Vagina (tissue), 2 donors: ENCODE data around the gene LRCH1. TPM values are rescaled to one million over a fixed set of nuclear protein-coding genes. Genes with fewer than 3 reads are reported as not detected.

Experiments used
- DNase-seq, 2 donors: peaks; one replicate each; pipeline ENCODE4 v3.0.0-alpha.2; 2017; ENCODE audit errors: extremely low spot score in 2 of 2
- H3K27ac ChIP-seq: fragments of 200-600 bp; sonication (generic); one replicate; pipeline ENCODE4 v1.5.1; 2019
- H3K27me3 ChIP-seq: fragments of 200-600 bp; sonication (generic); one replicate; pipeline ENCODE4 v1.5.1; 2019
- H3K36me3 ChIP-seq, 2 donors: fragments of 200-600 bp; sonication (generic); one replicate each; pipeline ENCODE4 v1.5.1; 2017 to 2019
- H3K4me1 ChIP-seq: fragments of 200-600 bp; sonication (generic); one replicate; pipeline ENCODE4 v1.5.1; 2019
- H3K4me3 ChIP-seq, 2 donors: fragments of 200-600 bp; sonication (generic); 1 replicate in 1 of 2; 2 replicates in 1 of 2; pipeline ENCODE4 v1.5.1; 2016 to 2019
- H3K9me3 ChIP-seq: fragments of 200-600 bp; sonication (generic); one replicate; pipeline ENCODE4 v1.5.1; 2019
- POLR2A ChIP-seq, 2 donors: fragments of 450-650 bp; IDR thresholded peaks; one replicate each; pipeline ENCODE4 v1.6.1; 2017; ENCODE audit warnings: antibody characterized with exemption in 2 of 2, mild to moderate bottlenecking in 2 of 2, moderate library complexity in 2 of 2
- POLR2AphosphoS5 ChIP-seq, 2 donors: sonication (generic); formaldehyde crosslinking; IDR thresholded peaks; one replicate each; pipeline ENCODE4 v1.9.0; 2017; ENCODE audit warnings: antibody characterized with exemption in 2 of 2, mild to moderate bottlenecking in 2 of 2, low read depth in 1 of 2; ENCODE audit not compliant: insufficient read depth in 1 of 2
- intact Hi-C: fragments of 100-400 bp; cut with DNase I; formaldehyde crosslinking; loops from one replicate; pipeline ENCODE4 v1.15.1; 2023
- total RNA-seq: library from RNA; depleted of rRNA; stranded (reverse); fragments of >200 nt; gene quantifications from one replicate; pipeline ENCODE4 v1.2.3, GENCODE V29; 2016
- TF ChIP-seq, protein P1 (sequence below), 3 experiments: fragments of 450-650 bp in 2 of 3; fragments of 200-600 bp in 1 of 3; sonication (generic) in 1 of 3; IDR thresholded peaks; one replicate each; pipeline ENCODE4 v1.5.1; 2017 to 2019; ENCODE audit warnings: antibody characterized with exemption in 3 of 3, mild to moderate bottlenecking in 2 of 3, moderate library complexity in 2 of 3

The LRCH1 gene
- total RNA-seq, 1 donor from 2014 or later: 21.4 TPM

DNA sequence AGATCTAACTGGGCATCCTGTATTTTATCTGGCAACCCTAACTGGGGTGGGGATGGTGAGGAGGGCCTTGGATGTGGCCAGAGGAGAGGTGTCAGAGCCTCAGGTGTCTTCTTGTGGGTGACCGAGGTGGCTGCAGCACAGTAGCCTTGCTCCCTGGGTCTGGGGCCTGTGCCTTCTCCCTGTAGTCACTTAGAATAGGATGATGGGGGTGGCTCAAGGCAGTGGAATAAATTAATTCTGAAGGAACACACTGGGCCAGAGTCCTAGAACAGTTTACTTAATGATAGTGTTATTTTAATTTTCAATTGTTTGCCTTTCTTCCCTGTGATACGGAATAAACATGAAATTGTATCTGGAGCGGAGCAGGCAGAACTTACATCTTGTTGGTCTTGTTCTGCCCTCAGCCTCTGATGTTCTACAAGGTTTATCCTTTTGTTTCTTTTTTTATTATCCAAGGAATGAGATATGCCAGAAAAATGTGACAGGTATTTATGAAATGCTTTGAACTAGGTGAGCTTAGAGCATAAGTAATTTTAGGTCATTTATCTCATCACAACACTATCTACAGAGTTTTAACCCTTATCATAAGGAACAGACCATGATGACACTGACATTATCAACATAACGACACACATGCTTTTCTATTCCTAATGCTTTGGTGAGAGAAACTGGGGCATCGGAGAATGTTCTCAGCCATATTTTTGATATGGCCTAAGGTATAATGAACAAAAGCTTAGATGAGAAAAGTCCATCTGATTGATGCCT, 51.4 kb downstream of the LRCH1 start:
- Histone ChIP-seq H3K27ac (peak overlapping the region; percentile 59), H3K4me3 (no peak overlapping the region), H3K9me3 (no peaks in the 10 kb centered on the region), H3K36me3 (no peaks in the 10 kb centered on the region), H3K4me1 (peaks cover 84% of the 10 kb centered on the region), H3K27me3 (no peaks in the 10 kb centered on the region)
- TF ChIP-seq POLR2A (IDR thresholded peaks at IDR 0.05) (no peak), POLR2AphosphoS5 (IDR thresholded peaks at IDR 0.05; ENCODE audit: insufficient read depth in 1 of 2, low read depth in 1 of 2) (no peak)
- TF ChIP-seq, protein P1, sequence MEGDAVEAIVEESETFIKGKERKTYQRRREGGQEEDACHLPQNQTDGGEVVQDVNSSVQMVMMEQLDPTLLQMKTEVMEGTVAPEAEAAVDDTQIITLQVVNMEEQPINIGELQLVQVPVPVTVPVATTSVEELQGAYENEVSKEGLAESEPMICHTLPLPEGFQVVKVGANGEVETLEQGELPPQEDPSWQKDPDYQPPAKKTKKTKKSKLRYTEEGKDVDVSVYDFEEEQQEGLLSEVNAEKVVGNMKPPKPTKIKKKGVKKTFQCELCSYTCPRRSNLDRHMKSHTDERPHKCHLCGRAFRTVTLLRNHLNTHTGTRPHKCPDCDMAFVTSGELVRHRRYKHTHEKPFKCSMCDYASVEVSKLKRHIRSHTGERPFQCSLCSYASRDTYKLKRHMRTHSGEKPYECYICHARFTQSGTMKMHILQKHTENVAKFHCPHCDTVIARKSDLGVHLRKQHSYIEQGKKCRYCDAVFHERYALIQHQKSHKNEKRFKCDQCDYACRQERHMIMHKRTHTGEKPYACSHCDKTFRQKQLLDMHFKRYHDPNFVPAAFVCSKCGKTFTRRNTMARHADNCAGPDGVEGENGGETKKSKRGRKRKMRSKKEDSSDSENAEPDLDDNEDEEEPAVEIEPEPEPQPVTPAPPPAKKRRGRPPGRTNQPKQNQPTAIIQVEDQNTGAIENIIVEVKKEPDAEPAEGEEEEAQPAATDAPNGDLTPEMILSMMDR (IDR thresholded peaks at IDR 0.05): no peak
- no peak for DNase-seq
- intact Hi-C loops: no loop called here

DNA sequence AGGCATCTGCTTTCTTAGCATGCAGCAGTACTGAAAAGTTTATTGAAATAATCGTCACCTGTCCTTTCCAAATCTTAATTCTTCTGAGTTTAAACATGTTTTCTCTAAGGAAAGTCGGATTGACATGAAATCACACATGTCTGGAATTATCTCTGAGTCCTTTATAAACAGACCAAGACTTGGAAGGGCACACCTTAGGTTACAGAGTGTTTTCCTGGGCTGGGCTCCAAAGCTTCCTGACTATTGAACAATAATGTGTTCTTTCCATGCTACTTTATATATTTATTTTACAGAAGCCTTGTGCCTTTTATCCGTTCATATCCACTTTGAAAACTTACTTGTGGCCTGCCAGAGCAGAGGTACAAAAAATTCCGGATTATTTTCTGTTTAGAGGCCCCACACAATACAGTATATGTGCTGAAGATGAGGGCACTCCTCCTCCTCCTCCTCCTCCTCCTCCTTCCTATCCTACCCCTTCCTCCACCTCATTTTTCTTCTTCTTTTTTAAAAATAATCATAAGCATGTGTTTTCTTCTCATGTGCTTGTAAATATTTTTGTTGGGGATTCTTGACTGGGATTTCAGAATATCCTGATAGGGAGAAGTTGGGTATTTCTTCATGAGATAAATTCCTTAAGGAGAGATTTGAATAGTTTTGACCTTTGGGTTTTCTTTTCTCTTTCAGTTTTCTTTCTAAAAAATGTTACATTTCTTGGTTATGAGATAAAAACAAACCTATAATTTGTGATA, 52.3 kb downstream of the LRCH1 start:
- intact Hi-C loops: no loop called here
- H3K27me3 ChIP-seq: no peaks in the 10 kb centered on the region
- H3K27ac ChIP-seq: peak overlapping the region; percentile 59
- H3K4me1 ChIP-seq: peaks cover 86% of the 10 kb centered on the region
- H3K4me3 ChIP-seq: no peak overlapping the region
- no peak for DNase-seq
- TF ChIP-seq, protein P1 (IDR thresholded peaks at IDR 0.05): no peak
- TF ChIP-seq POLR2AphosphoS5 (IDR thresholded peaks at IDR 0.05; ENCODE audit: insufficient read depth in 1 of 2, low read depth in 1 of 2): peak in 1 of 2 donors; percentile 54
- H3K36me3 ChIP-seq: no peaks in the 10 kb centered on the region
- H3K9me3 ChIP-seq: no peaks in the 10 kb centered on the region

DNA sequence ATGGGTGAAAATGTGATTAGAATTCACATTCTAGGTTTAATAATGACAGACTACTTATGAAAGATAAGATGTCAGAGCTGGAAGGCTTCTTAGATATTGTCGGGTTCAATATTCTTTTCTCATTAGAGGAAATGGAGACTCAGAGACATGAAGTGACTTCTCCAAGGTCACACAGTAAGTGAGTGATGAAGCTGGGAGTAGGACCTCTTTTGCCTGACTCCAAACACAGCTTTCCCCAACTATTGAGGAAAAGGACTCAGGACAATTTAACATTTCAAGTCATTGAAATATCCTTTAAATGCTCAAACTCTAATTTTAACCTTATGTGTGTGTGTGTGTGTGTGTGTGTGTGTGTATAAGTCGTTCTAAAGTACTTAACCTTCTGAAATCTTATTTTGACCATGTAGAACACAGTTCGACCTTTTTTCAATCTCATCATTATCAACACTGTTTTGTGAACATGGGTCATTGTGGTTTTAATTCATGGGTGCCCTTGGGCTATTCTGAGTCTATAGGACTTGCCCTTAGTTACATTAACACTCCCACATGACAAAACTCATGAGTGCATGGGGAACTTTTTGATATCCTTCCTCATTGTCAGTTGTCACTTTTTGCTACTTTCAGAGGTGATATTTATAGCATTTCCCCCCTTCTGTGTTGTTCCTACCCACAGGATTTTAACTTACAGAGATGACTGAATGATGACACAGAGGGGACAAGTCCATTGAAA, 53.0 kb downstream of the LRCH1 start:
- intact Hi-C loops: no loop called here
- Histone ChIP-seq H3K4me3 (no peak overlapping the region), H3K27me3 (no peaks in the 10 kb centered on the region), H3K4me1 (peaks cover 78% of the 10 kb centered on the region), H3K36me3 (no peaks in the 10 kb centered on the region), H3K27ac (peak overlapping the region; percentile 59), H3K9me3 (no peaks in the 10 kb centered on the region)
- TF ChIP-seq POLR2A (IDR thresholded peaks at IDR 0.05): no peak
- TF ChIP-seq, protein P1 (IDR thresholded peaks at IDR 0.05): no peak
- no peak for TF ChIP-seq POLR2AphosphoS5 (IDR thresholded peaks at IDR 0.05; ENCODE audit: insufficient read depth in 1 of 2, low read depth in 1 of 2)
- no peak for DNase-seq

DNA sequence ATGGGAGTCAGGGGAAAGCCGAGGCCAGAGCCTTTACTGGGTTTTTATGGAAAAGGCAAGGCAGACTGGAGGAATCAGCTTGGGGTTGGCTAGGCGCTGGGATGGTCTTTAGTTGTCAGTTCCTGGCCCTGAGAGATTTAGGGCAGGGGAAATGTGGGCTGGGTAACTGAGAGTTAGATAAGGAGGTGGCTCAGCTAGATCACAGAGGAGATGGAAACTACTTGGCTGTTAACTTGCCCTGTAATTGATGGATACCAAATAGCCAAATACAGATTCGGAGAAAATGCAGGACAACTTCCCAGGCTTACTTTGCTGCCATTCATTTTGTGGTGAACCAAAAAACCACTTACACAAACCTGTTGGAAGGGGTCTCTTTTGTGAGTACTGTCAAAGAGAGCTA, 54.0 kb downstream of the LRCH1 start:
- TF ChIP-seq POLR2AphosphoS5 (IDR thresholded peaks at IDR 0.05; ENCODE audit: insufficient read depth in 1 of 2, low read depth in 1 of 2) (no peak), POLR2A (IDR thresholded peaks at IDR 0.05) (no peak)
- TF ChIP-seq, protein P1 (IDR thresholded peaks at IDR 0.05): no peak
- no peak for DNase-seq
- intact Hi-C loops: no loop called here
- Histone ChIP-seq H3K4me3 (no peak overlapping the region), H3K9me3 (no peaks in the 10 kb centered on the region), H3K4me1 (peaks cover 70% of the 10 kb centered on the region), H3K36me3 (no peaks in the 10 kb centered on the region), H3K27me3 (no peaks in the 10 kb centered on the region), H3K27ac (peak overlapping the region; percentile 59)
